ENCODE results near the gene SETX.

SETX gene

DNA sequence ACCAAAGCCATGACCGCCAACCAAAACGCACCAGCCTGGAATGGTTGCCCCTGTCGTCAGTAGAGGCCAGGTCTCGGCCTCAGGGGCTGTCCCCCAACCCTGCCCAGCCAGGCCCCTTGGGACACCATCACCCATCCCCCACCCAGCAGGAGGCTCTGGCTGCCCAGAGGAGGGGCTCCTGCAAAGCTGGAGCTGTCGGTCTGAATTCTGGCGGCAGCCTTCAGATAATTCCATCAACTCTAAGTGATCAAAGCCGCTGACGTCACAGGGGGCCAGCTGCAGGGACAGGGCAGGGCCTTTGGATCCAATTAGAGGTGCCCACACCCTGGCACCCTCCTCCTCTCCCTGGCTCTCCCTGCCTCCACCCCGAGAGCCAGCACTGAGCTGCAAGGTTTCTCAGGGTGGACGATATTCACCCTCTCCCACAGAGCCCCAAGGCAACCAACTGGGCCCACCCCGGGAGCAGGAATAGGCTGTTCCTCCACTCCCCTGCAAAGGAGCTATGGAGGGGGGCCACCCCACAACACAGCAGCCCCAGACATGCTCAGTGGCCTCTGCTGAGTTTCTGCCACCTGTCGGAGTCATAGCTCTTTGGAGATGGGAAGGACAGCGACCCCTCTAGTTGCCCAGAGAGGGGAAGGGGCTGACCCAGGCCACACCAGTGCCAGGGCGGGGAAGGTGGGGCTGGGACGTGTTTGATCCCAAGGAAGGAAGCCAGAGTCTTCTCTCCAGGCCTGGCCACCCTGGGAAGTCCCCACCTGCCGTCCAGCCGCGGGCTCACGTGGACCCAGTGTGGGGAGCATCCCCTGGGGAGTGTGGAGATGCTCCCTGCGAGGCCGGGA is 114.6 kb downstream of the SETX start:
- DNase-seq: no peak

GRCh38 chr9:132239518-132239917 is 115.3 kb downstream of the SETX start:
- DNase-seq: no peak

GRCh38 chr9:132238992-132239391 is 115.8 kb downstream of the SETX start:
- no peak for DNase-seq

DNA sequence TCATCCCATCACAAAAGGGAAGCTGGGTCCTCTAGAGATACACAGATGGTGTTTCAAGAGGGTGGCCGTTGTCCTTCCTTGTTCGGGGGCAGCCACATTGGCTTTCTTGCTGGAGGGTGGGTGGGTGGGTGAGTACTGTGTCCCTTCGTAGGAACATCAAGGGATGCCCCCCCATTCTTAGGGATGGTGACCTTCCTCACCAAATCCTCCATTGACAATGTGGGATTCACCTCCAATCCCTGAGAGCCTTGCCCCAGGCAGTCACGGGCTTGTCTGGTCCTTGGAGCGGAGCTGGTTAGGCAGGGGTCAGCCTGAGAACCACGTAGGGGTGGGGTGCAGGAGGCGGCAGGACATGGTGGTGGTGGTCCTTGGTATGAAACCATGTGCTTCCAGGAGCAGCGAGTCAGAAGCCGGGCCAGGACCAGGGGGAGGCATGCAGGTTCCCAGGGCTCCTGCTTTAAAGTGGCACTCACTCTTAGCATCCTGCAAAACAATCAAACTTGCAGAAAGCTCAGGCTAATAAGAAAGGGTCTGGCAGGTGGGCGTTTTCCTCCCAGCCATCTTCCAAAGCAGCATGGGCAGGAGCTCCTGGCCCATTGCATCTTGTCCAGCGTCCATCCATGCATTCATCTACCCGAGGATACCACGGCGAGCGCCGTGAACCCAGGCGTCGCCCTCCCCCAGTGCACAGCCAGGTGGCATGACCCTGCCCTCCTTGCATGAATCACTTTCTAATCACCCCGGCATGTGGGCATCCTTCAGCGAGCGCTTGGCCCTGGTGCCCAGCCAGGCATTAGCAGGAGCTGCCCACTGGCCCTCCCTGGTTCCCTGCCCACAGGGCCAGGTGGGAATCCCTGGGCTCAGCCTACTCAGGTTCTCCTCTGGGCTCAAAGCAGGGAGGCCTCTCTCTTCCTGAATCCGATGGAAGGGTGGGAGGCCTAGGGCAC is 116.5 kb downstream of the SETX start:
- DNase-seq: no peak

DNA sequence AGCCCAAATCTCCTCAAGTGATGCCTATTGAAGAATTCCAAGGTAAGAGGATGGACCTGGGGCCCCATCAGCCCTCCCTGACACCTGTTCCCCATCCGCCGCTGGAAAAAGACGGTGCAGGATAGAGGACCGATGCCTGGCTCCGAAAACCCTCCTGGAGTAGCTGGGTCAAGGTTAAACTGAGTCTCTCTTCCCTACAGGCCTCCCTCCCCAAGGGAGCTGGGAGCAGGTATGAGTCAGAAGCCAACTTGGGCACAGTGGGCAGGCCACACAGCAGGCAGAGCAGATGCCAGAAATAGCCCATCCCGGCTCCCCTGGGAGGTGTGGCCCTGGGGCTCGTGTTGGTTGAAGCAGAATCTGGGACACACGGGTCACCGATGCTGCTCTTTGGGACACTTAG is 117.3 kb downstream of the SETX start:
- no peak for DNase-seq

DNA sequence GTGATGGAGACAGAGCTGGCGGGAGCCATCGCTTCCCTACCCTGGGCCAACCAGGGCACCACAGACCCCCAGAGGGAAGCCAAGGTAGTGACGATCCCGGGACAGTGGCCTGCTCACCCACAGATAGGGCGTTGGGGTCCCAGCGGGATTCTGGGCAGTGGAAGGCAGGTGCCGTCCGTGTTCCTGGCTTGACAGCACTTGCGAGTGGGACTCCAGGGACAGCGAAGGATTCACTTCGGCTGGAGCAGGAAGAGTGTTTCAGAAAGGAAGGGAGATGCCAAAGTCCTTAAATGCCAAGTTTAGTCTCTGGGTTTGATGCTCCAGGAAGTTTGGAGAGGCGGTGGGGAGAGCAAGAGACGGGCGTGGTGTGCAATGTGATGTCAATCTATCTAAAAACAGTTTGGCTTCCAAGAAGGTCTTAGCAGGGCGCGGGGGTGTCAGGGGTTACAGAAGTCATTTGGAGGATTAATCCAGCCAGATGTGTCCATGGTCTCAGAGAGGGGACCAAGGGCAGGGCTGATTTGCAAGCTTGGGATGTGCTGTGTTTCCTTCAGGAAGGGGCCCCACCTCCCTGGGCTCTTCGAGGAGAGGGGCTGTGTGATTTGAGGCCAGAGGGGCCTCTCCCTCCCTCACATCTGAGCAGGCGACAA is 118.0 kb downstream of the SETX start:
- no peak for DNase-seq

- peak; percentile 87 for DNase-seq
These were observed 118.7 kb downstream of the SETX start for GRCh38 chr9:132235894-132236661.

DNA sequence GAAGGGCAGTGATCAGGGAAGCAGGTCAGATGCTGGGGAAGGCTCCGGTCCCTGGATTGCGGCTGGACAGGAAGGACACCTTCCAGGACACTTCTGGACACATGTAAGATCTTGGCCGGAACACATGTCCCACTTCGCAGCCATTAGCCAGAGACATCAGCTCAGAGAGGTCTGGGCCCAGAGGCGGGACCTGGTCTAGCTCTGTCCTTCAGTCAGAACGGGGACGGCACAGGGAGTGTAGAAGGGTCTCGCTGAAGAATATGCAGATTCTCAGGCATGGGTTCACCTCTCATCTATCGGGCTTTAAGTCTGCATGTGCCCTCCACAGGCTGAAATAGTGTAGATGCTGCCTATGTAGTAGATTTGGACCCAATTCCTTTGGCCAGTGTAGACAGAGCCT is 119.7 kb downstream of the SETX start:
- no peak for DNase-seq

- no peak for DNase-seq
These were observed 120.3 kb downstream of the SETX start for GRCh38 chr9:132234535-132234934.

DNA sequence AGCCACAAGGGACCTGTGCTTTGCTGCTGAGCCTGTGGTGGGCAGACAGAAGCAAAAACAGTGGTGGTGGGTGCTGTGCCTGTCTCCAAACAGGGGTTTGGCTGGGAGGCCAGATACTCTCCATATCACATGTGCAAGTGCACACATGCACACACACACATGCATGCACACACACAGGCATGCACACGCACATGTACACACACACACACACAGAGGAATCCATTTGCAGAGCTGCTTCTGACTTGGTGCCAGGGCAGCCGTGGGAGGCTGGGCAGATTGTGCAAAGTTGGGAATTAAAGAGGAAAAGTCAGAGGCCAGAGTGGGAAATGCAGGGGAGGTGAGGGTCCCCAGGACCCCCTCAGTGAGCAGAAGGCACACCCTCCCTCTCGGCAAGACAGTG is 121.6 kb downstream of the SETX start:
- DNase-seq: no peak

DNA sequence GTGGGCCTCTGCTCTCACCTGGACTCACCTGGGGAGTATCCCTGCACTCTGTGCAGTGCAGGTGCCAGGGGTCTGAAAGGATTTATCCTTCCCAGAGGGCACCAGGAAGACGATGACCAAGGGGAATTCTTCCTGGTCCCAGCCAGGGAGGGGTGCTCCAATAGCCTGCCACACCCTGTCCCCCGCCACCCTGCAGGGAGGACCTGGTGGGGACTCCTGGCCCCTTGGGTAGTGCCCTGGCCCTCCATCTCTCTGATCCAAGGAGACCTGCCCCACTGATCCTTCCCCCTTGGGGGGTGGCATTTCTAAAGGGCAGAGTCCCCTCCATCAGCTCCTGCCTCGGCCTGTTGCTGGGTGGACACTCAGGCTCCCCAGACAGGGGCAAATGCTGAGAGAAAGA is 122.3 kb downstream of the SETX start:
- no peak for DNase-seq

- DNase-seq: no peak
These were observed 123.6 kb downstream of the SETX start for GRCh38 chr9:132231019-132231701.

- no peak for DNase-seq
These were observed 124.2 kb downstream of the SETX start for GRCh38 chr9:132230605-132231004.

GRCh38 chr9:132228062-132228461 is 126.7 kb downstream of the SETX start:
- DNase-seq: no peak

DNA sequence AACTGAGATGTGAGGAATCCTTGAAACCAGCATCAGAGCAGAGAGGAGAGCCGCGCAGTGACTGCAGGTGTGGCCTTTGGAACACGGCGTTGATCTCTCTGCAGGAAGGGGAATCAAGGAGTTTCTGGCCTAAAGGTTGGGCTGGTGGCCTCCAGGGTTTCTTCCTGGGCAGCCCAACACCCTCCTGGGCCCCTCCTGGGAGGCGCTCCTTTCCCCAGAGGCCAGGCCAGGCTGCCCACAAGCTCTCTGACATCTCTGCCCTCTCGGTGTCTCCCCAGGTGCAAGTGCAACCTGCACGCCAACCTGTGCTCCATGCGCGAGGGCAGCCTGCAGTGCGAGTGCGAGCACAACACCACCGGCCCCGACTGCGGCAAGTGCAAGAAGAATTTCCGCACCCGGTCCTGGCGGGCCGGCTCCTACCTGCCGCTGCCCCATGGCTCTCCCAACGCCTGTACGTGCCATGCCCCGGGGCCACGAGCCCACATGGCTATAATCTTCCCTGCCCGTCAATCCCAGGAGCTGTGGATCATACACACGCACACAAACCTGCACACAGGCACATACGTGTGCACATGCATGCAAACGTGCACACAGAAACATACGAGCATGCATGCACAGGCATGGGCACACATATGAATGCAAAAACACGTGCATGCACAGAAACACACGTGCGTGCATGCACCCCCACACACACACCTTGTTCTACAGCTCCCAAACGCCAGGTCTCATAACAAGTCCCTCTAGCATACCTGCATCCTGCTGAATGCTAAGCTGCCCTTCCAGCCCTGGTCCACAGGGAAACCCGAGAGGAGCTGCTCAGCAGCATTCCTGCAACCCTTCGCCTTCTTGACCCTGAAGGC is 128.0 kb downstream of the SETX start:
- no peak for DNase-seq

- no peak for DNase-seq
These were observed 130.1 kb downstream of the SETX start for GRCh38 chr9:132224645-132225044.

GRCh38 chr9:132221941-132222340 is 132.8 kb downstream of the SETX start:
- no peak for DNase-seq

DNA sequence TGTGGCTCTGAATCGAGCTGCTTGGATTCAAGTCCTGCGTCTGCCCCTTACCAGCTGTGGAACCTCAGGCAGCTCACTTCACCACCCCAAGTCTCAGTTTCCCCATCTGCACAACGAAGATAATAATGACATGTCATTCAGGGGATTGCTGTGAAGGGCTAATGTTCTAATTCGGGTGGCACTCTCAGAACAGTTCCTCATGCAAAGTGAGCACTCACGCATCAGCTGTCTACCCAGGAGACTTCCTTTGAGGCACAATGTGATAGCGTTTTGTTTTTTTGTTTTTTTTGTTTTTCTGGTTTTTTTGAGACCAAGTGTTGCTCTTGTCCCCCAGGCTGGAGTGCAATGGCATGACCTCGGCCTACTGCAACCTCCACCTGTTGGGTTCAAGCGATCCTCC is 136.6 kb downstream of the SETX start:
- DNase-seq: no peak

DNA sequence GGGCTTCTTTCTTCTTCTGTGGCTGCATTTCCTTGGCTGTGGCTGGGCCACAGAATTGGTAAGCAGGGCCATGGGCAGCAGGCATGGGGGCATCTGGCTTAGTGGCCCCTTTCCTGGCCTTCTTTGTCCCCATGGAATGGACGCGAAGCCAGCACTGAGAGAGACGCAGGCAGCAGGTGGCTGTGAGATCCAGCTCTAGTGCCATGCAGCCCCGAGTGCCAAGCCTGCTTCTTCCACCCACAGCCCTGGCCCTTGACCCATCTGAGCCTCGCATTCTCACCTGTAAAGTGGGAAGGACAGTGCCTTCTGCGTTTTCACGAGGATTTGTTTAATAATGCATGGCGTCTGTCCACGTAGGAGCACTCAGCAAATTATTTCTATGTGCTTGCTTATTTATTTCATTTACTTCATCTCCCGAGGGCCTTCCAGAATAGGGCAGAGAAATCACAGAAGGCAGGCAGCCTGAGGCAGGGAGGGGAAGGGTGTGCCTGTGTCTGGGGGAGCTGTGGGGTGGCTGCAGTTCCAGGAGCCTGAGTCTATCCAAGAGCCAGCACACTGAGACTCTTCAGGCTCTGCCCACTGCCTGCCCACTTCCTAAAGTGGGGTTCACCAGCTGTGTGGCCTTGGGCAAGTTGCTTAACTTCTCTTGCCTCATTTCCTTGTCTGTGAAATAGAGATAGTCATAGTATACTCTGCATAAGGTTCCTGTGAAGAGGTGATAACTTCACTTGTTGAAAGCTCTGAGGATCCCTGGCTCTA is 137.7 kb downstream of the SETX start:
- peak; percentile 68 for DNase-seq

GRCh38 chr9:132214027-132214622 is 140.7 kb downstream of the SETX start:
- DNase-seq: no peak

Data from suppressor macrophage treated with lipopolysaccharide for 4 hours (primary cell).